ENCODE results near the gene RANBP17.

- TF ChIP-seq CTCF (IDR thresholded peaks at IDR 0.05; ENCODE audit: low read depth, low read length, poor library complexity, severe bottlenecking) (no peak), EZH2phosphoT487 (IDR thresholded peaks at IDR 0.05; ENCODE audit: borderline replicate concordance, low read length) (no peak)
Observed at GRCh38 chr5:170849374-170849773, 12.4 kb upstream of the RANBP17 start.

Measured in DOHH2 (cell line).